Stimulated activated CD8-positive, alpha-beta memory T cell treated with anti-CD3 and anti-CD28 coated beads, Interleukin-4, amount 100 ng/mL, for 48 hours (primary cell): ENCODE data around the gene MAPKAP1.
A peak's percentile ranks its signal among the peaks of the same experiment; 100 is the strongest.

Source experiments
- DNase-seq: peaks from one replicate; pipeline ENCODE4 v3.0.0-alpha.2; 2020

Gene MAPKAP1

GRCh38 chr9:125672876-125673275 lies 34.1 kb downstream of the MAPKAP1 start:
- no peak for DNase-seq

GRCh38 chr9:125663127-125663526 lies 43.9 kb downstream of the MAPKAP1 start:
- no peak for DNase-seq

- DNase-seq = no peak
These were observed 46.5 kb downstream of the MAPKAP1 start for GRCh38 chr9:125660557-125660956.

GRCh38 chr9:125659954-125660353 lies 47.1 kb downstream of the MAPKAP1 start:
- no peak for DNase-seq

GRCh38 chr9:125659201-125659840 lies 47.7 kb downstream of the MAPKAP1 start:
- DNase-seq = no peak

- no peak for DNase-seq
These were observed 50.4 kb downstream of the MAPKAP1 start for GRCh38 chr9:125656560-125656959.

GRCh38 chr9:125655691-125656410 lies 51.2 kb downstream of the MAPKAP1 start:
- DNase-seq = no peak

- DNase-seq = no peak
These were observed 51.9 kb downstream of the MAPKAP1 start for GRCh38 chr9:125655066-125655633.

- no peak for DNase-seq
These were observed 52.9 kb downstream of the MAPKAP1 start for GRCh38 chr9:125654121-125654520.

GRCh38 chr9:125653325-125653724 lies 53.7 kb downstream of the MAPKAP1 start:
- DNase-seq = no peak

- no peak for DNase-seq
These were observed 54.2 kb downstream of the MAPKAP1 start for GRCh38 chr9:125652759-125653158.

- DNase-seq = no peak
These were observed 54.8 kb downstream of the MAPKAP1 start for GRCh38 chr9:125652233-125652594.

- no peak for DNase-seq
These were observed 55.3 kb downstream of the MAPKAP1 start for GRCh38 chr9:125651576-125652232.

GRCh38 chr9:125650271-125650737 lies 56.7 kb downstream of the MAPKAP1 start:
- peak; percentile 42 for DNase-seq

GRCh38 chr9:125649826-125650225 lies 57.2 kb downstream of the MAPKAP1 start:
- DNase-seq = no peak

- no peak for DNase-seq
These were observed 57.7 kb downstream of the MAPKAP1 start for GRCh38 chr9:125649315-125649714.

- no peak for DNase-seq
These were observed 58.7 kb downstream of the MAPKAP1 start for GRCh38 chr9:125648294-125648693.

- no peak for DNase-seq
These were observed 60.3 kb downstream of the MAPKAP1 start for GRCh38 chr9:125646621-125647100.

- no peak for DNase-seq
These were observed 60.8 kb downstream of the MAPKAP1 start for GRCh38 chr9:125646217-125646616.

GRCh38 chr9:125644819-125645507 lies 62.0 kb downstream of the MAPKAP1 start:
- no peak for DNase-seq

- DNase-seq = no peak
These were observed 64.7 kb downstream of the MAPKAP1 start for GRCh38 chr9:125642311-125642710.

- DNase-seq = no peak
These were observed 68.0 kb downstream of the MAPKAP1 start for GRCh38 chr9:125639057-125639456.
